SU-DHL-6 (cell line): Measurements from ENCODE around the gene ELMOD3.

Experiments
- CTCF ChIP-seq: fragments of 200-600 bp; sonication (generic); IDR thresholded peaks from one replicate; pipeline ENCODE4 v1.5.1; 2017; ENCODE audit warnings: antibody characterized with exemption, mild to moderate bottlenecking, low read length, moderate library complexity; ENCODE audit not compliant: insufficient read depth, poor library complexity, severe bottlenecking
- EZH2phosphoT487 ChIP-seq: fragments of 200-600 bp; sonication (generic), shearing (Covaris generic); conservative IDR thresholded peaks from 2 replicates; pipeline ENCODE4 v1.6.1; 2018; ENCODE audit warnings: mild to moderate bottlenecking, antibody characterized with exemption, low read length, moderate library complexity, mixed read lengths

GRCh38 chr2:85438201-85439024 is 83.8 kb downstream of the ELMOD3 start:
- TF ChIP-seq CTCF (no peak), EZH2phosphoT487 (no peak)
